ENCODE data around the gene GPR137.

GPR137 gene

DNA sequence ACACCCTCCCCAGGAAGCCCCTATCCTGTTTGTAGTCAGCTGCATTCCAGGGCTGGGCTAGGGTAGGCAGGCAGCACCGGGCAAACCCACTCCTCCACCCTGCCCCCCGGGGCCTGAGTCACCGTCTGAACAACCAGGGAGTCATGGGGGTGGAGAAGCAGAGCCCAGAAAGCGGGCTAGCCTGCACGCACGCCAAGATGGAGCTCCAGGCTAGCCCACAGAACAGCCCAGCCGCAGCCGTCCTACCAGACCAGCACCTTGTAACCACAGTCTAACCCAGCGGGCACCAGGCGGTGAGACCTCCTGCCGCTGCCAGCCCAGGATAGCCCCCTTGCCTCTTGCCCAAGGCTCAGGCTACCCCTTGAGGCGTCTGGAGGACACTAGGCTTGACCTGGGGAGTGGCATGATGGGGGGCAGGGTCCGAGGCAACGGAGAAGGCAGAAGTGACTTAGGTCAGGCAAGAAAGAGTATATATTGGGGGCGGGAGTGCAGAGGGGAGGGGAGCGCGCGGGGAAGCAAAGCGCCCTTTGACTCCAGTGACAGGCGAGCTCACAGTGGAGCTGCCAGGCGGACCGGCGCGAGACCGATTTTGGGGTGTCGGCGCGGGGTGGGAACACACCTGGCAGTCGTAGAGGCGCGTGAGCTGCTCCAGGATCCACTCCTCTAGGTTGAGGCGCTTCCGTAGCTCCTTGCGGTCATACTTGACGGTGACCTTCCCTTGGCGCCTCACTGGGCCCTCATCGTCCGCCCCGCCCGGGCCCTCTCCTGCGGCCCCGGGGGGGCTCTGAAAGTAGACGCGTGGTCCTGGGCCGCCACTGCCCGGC is 39.6 kb upstream of the GPR137 start (continued):
- TF ChIP-seq, protein P1, sequence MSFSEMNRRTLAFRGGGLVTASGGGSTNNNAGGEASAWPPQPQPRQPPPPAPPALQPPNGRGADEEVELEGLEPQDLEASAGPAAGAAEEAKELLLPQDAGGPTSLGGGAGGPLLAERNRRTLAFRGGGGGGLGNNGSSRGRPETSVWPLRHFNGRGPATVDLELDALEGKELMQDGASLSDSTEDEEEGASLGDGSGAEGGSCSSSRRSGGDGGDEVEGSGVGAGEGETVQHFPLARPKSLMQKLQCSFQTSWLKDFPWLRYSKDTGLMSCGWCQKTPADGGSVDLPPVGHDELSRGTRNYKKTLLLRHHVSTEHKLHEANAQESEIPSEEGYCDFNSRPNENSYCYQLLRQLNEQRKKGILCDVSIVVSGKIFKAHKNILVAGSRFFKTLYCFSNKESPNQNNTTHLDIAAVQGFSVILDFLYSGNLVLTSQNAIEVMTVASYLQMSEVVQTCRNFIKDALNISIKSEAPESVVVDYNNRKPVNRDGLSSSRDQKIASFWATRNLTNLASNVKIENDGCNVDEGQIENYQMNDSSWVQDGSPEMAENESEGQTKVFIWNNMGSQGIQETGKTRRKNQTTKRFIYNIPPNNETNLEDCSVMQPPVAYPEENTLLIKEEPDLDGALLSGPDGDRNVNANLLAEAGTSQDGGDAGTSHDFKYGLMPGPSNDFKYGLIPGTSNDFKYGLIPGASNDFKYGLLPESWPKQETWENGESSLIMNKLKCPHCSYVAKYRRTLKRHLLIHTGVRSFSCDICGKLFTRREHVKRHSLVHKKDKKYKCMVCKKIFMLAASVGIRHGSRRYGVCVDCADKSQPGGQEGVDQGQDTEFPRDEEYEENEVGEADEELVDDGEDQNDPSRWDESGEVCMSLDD (tag by site-specific recombination; IDR thresholded peaks at IDR 0.05), result peak; percentile 62; the same call in 1 of the 2 replicates
- TF ChIP-seq ZNF792 (tag by site-specific recombination; IDR thresholded peaks at IDR 0.05) (no peak), ZNF311 (tag by site-specific recombination; IDR thresholded peaks at IDR 0.05; ENCODE audit: borderline replicate concordance) (no peak), EGR2 (tag by site-specific recombination; IDR thresholded peaks at IDR 0.05; ENCODE audit: low read depth) (peak; percentile 48; the same call in 1 of the 2 replicates), MEIS1 (CRISPR knock-in tag; IDR thresholded peaks at IDR 0.05; ENCODE audit: borderline replicate concordance) (no peak), HOXA7 (CRISPR knock-in tag; IDR thresholded peaks at IDR 0.05; ENCODE audit: borderline replicate concordance) (no peak), ZNF768 (tag by site-specific recombination; IDR thresholded peaks at IDR 0.05) (no peak; the same call in 1 of the 2 replicates), ZNF112 (tag by site-specific recombination; IDR thresholded peaks at IDR 0.05) (no peak), ZNF133 (tag by site-specific recombination; IDR thresholded peaks at IDR 0.05) (no peak), ZNF155 (tag by site-specific recombination; IDR thresholded peaks at IDR 0.05) (no peak), KLF8 (tag by site-specific recombination; IDR thresholded peaks at IDR 0.05) (peak; percentile 83), BCL11A (tag by site-specific recombination; IDR thresholded peaks at IDR 0.05; ENCODE audit: low read depth) (peak; percentile 57; the same call in 1 of the 2 replicates), ZFP37 (tag by site-specific recombination; IDR thresholded peaks at IDR 0.05) (no peak), GLIS2 (tag by site-specific recombination; IDR thresholded peaks at IDR 0.05) (peak; percentile 86), KLF7 (tag by site-specific recombination; IDR thresholded peaks at IDR 0.05; ENCODE audit: borderline replicate concordance) (peak; percentile 25; the same call in 1 of the 2 replicates), ZNF138 (tag by site-specific recombination; IDR thresholded peaks at IDR 0.05; ENCODE audit: borderline replicate concordance) (no peak), ZNF776 (tag by site-specific recombination; IDR thresholded peaks at IDR 0.05; ENCODE audit: borderline replicate concordance) (no peak), FEZF1 (tag by site-specific recombination; IDR thresholded peaks at IDR 0.05) (no peak), ZSCAN23 (tag by site-specific recombination; IDR thresholded peaks at IDR 0.05) (no peak), ZNF600 (tag by site-specific recombination; IDR thresholded peaks at IDR 0.05) (peak; percentile 73; the same call in 1 of the 2 replicates), ZFP69B (tag by site-specific recombination; IDR thresholded peaks at IDR 0.05) (no peak), REPIN1 (tag by site-specific recombination; IDR thresholded peaks at IDR 0.05; ENCODE audit: low read depth) (no peak), ZNF701 (tag by site-specific recombination; IDR thresholded peaks at IDR 0.05) (no peak), ZNF140 (tag by site-specific recombination; IDR thresholded peaks at IDR 0.05) (no peak), ZNF404 (tag by site-specific recombination; IDR thresholded peaks at IDR 0.05) (no peak), ZNF214 (tag by site-specific recombination; IDR thresholded peaks at IDR 0.05; ENCODE audit: borderline replicate concordance) (no peak)
- TF ChIP-seq, protein P2, sequence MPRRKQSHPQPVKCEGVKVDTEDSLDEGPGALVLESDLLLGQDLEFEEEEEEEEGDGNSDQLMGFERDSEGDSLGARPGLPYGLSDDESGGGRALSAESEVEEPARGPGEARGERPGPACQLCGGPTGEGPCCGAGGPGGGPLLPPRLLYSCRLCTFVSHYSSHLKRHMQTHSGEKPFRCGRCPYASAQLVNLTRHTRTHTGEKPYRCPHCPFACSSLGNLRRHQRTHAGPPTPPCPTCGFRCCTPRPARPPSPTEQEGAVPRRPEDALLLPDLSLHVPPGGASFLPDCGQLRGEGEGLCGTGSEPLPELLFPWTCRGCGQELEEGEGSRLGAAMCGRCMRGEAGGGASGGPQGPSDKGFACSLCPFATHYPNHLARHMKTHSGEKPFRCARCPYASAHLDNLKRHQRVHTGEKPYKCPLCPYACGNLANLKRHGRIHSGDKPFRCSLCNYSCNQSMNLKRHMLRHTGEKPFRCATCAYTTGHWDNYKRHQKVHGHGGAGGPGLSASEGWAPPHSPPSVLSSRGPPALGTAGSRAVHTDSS (tag by site-specific recombination; IDR thresholded peaks at IDR 0.05), result no peak
- TF ChIP-seq, protein P3, sequence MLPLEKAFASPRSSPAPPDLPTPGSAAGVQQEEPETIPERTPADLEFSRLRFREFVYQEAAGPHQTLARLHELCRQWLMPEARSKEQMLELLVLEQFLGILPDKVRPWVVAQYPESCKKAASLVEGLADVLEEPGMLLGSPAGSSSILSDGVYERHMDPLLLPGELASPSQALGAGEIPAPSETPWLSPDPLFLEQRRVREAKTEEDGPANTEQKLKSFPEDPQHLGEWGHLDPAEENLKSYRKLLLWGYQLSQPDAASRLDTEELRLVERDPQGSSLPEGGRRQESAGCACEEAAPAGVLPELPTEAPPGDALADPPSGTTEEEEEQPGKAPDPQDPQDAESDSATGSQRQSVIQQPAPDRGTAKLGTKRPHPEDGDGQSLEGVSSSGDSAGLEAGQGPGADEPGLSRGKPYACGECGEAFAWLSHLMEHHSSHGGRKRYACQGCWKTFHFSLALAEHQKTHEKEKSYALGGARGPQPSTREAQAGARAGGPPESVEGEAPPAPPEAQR (tag by site-specific recombination; IDR thresholded peaks at IDR 0.05), result no peak
- TF ChIP-seq, protein P4, sequence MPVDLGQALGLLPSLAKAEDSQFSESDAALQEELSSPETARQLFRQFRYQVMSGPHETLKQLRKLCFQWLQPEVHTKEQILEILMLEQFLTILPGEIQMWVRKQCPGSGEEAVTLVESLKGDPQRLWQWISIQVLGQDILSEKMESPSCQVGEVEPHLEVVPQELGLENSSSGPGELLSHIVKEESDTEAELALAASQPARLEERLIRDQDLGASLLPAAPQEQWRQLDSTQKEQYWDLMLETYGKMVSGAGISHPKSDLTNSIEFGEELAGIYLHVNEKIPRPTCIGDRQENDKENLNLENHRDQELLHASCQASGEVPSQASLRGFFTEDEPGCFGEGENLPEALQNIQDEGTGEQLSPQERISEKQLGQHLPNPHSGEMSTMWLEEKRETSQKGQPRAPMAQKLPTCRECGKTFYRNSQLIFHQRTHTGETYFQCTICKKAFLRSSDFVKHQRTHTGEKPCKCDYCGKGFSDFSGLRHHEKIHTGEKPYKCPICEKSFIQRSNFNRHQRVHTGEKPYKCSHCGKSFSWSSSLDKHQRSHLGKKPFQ (tag by site-specific recombination; IDR thresholded peaks at IDR 0.05), result no peak
- TF ChIP-seq, protein P5, sequence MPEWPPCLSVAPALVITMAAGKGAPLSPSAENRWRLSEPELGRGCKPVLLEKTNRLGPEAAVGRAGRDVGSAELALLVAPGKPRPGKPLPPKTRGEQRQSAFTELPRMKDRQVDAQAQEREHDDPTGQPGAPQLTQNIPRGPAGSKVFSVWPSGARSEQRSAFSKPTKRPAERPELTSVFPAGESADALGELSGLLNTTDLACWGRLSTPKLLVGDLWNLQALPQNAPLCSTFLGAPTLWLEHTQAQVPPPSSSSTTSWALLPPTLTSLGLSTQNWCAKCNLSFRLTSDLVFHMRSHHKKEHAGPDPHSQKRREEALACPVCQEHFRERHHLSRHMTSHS (tag by site-specific recombination; IDR thresholded peaks at IDR 0.05), result no peak
- TF ChIP-seq, protein P6, sequence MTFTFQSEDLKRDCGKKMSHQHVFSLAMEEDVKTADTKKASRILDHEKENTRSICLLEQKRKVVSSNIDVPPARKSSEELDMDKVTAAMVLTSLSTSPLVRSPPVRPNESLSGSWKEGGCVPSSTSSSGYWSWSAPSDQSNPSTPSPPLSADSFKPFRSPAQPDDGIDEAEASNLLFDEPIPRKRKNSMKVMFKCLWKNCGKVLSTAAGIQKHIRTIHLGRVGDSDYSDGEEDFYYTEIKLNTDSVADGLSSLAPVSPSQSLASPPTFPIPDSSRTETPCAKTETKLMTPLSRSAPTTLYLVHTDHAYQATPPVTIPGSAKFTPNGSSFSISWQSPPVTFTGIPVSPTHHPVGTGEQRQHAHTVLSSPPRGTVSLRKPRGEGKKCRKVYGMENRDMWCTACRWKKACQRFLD (tag by site-specific recombination; IDR thresholded peaks at IDR 0.05), result no peak
